GM19395 (cell line): ENCODE results near the gene CES5A.
"Not testable (repeated sequence)": the region's sequence is repeated elsewhere in the genome, so short reads cannot be mapped to it uniquely, and the experiment has no call there.

Experiments used
- ATAC-seq: cut with Tn5 transposase; IDR thresholded peaks from one replicate; pipeline ENCODE4 v1.9.1; 2021; ENCODE audit warnings: mild to moderate bottlenecking, moderate library complexity; ENCODE audit not compliant: unreplicated experiment

CES5A gene

DNA sequence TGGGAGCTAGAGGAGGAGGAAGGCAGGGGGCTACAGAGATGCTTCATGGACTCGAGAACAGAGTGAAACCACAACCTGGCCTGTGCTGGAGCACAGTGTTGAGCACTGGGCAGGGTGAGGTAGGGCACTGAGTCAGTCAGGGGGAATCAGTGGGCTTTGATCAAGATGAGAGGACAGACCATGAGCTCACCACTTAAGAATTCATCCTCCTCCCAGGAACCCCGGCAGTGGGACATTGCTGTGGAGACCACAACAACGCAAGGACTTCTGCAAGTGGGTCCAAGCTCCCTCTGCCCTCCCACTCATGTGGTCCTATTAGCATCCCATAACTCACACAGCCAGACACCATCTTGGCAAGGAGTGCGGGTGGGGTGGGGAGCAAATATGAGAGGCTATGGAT is 1.7 kb upstream of the CES5A start:
- ATAC-seq, result no peak

DNA sequence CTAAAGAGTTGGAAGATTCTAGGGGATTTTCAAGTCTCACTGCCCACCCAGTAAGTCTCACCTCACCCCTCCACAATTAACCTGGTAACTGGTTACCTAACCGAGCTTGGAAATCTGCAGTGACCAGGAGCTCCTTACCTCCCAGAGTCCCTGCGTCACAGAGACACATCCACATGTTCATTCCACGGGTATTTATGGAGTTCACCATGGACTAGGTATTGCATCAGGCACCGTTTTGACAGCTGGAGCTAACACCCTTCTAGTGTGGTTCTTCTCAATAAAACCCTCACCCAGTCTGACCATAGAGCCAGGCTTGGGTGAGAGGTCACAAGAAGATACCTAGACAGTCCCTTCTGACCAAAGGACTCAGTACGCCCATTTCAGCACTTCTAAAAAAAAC is 2.1 kb downstream of the CES5A start:
- no peak for ATAC-seq

DNA sequence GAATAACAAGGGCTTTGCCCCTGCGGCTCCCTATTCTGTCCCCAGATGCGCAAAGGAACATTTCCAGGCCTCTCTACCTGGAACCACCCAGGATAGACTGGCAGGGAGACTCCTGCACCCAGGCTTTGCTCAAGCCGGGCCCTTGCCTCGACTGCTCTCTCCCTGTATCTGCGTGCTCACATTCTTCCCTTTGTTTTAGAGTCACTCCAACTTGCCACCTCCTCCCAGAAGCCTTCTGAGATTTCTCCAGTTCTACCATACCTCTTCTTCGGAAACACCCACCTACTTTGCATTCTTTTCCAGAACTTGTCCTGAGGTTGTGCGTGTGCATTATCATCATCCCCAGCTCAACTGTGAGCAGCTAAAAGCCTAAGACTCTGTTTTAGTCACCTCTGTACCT is 3.0 kb downstream of the CES5A start:
- ATAC-seq, result no peak

DNA sequence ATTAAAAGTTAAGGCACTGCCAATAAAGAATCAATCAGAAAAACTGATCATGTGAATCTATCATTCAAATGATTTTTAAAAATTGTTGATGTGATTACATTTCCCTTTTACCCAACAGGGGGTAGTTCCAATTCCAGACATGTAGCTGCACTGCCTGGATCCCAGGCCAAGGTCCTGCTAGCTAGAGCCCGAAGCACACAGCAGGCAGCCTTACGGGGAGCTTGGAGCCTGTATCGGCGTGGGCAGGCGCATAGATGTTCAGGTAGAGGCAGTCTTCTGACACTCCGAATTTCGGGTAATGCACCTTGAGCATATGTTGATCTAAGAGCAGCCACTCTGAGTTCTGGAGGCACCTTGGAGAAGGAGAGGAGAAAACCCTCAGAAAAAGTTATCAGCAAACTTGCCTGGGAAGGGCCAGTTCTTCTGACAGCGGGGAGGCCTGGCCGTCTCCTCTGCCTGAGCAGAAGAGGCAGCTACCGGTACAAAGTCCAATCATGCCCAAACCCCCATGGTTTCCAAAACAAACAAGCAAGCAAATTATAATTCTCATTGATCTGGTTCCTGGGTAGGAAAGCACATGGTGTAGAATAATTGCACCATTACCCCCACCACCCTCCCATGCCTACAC is 3.6 kb downstream of the CES5A start:
- ATAC-seq, result no peak

DNA sequence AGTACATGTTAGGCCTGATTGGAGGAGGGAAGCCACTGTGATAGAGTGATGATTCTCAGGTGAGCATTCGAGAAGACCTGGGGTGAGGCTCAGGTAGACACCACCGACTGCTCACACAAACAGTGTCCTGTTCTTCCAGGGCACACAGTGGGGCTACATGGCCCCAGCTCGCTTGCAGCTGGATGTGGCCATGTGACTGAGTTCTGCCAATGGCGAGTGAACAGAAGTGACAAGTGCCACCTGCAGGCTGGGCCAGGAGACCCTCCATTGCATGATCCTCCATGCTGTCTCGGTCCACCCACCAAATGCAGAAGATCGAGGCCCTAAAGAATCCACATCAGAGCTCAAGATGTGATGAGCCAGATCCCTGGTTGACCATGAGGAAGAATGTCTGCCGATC is 6.2 kb downstream of the CES5A start:
- no peak for ATAC-seq

DNA sequence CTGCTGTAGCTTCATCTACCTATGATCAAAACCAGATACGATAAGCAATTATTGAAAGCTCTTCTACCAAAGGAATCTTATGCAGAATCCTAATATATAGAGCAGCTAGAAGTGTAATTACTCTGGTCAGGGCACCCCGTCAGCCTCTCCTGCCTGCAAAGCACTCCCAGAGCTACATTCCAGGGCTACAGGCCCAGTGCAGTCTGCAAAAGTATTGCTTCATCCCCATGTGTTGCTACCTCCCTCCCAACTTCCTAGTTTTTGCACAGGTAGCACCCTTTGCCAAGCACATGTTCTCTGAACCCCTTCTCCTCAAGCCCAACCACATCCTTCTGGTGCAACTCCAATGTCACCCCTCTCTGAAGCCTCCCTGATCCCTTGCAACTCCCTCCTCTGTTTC is 7.0 kb downstream of the CES5A start:
- ATAC-seq, result no peak

DNA sequence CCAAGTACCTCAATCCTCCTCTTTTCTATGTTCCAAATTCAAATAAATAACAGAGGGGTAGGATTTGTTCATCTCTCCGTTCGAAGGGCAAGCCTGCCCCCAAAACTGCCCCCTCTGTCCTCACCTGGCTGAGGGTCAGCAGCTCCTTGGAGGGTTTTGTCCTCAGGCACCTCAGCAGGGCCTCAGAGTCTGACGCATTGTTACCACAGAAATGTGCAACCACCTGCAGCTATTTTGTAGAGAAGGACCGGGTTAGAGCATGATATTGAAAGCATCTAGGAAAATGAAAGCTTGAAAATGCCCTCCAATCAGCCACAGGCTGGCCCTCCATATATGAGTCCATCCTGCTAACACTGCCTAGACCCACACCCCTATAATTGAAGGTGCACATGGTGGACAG is 13.9 kb downstream of the CES5A start:
- no peak for ATAC-seq

DNA sequence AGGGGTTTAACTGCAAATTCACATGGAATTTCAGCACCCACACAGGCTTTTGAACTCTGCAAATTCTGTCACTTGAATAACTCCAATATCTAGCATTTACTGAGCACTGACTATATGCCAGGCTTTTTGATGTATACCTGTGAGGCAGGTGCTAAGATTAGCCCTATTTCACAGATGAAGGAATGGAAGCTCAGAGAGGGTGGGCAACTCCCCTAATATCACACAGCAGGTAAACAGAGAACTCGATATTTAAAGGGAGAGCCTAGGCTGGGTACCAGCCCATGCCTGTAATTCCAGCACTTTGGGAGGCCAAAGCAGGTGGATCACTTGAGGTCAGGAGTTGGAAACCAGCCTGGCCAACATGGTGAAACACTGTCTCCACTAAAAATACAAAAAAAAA is 17.5 kb downstream of the CES5A start:
- ATAC-seq, result not testable (repeated sequence)

DNA sequence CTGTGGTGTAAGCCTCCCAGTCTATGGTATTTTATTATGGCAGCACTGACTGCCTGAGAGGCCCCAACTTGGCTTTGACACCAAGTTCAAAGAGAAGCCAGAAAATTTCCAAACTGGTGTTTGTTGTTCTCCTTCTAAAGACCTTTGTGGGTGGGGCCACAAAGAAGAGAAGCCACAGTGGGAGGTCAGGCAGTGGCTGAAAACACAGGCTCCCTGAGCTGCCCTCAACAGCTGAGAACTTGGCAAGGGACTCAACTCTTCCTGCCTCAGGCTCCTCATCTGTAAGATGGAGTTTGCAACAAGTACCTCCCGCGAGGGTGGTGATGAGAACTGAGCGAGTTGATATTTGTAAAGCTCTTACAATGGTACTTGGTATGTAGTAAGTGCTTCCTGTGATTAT is 18.2 kb downstream of the CES5A start:
- no peak for ATAC-seq

DNA sequence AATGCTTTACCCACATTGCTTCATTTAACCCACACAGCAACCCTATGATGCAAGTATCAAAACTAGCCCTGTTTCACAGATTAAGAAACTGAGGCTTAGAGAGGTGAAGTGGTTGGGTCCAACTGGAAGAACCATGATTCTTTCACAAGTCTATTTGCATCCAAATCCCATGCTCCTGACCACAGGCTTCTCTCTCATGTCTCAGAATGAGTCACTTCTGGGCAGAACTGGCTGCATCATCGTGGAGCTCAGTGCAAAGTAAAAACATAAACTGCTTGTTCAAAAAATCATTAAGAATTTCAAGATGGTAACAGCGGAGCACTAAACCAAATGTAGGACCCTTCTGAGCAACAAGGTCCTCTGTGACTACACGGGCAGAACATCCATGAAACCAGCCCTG is 22.1 kb downstream of the CES5A start:
- ATAC-seq, result no peak

DNA sequence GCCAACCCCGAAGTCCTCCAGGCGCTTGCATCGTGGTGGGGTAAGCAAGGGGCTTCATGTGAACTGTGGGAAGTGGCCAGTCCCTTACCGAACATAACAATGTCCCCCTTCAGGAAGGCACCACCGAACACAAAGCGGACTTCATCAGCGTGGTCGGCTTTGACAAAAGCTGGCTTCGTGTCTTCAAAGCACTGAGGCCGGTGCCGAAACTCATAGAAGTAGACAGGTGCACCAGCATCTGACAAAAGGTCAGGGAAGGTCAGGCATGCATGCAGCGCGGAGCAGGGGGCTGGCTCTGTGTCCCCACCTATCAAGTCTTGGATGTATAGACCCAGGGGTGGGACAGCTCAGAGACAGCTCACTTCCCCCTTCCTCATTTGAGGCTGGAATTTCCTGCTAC is 25.6 kb downstream of the CES5A start:
- ATAC-seq, result no peak

DNA sequence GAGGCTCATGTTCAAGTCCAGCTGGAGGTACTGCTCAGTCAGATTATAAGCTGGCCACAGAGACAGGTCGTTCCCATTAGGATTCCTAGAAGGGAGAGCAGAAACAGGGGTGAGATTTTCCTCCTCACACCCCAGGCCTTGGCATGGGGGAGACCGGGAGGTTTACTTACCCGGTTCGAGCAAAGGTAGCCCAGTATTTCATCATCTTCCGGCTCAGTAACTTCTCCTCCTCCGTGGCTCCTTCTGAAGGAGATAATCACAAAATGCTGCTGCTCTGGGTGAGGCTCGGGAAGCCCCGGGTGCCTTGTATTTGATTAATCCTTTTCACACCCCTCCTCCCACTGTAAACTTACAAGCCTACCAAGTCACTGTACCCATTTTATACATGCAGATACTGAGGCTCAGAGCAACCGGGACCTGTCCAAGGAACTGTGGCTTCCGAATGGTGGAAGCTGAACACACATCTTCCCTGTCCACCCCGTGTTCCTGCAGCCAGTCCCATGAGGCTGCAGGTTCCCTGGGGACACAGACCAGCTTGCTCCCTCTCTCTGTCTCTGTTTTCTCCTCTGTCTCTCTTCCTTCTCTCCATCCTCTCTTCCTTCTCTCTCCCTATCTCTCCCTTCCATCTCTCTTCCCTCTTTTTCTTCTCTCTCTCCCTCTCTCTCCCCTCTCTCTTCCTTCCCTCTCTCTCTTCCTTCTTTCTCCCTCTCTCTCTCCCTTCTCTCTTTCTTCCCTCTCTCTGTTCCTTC is 28.4 kb downstream of the CES5A start:
- ATAC-seq, result no peak

DNA sequence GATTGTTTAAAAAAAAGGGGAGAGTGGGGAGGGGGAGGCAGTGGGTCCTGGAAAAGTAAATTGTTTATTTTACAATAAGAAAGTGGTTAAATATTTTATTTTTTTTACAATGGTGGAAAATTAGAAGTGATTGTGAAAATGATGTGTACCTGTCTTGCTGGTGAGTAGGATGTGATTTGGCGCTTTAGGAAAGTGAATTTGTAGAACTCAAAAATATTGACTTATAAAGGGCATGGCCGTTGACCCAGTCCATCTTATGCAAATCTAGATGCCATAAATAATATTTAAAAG is 32.1 kb downstream of the CES5A start:
- no peak for ATAC-seq

DNA sequence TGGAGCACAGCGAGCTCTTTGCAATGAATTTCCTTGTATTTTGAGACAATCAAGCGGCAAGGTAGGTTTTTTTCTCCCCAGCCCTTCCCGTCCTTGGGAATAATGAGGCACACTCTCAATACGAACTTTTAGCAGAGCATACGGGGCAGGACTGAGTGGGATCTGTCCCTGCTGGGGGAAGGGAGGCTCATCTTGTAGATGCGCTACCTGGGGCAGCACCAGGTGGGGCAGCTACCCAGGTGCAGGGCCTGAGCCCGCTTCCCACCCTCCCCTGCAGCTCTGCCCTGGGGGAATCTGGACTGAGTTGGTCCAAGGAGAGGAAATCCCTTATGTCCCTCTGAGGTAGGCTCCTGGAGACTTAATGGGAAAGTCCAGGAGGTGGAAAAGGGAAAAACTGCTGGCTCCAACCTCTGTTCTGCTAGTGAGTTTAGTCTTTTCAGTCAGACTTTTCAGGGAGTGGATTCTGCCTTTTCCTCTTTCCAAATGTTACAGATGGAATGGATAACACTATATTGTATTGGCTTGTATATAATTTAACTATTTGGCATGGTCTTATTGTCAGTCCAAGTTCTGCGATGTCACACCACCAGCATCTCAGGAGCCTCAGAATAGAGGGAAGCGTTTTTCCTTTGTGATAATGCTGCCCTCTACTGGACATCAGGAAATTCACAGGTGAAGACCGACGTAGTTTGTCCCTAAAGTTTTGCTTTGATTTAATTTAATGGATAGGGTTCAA is 32.6 kb downstream of the CES5A start:
- no peak for ATAC-seq

DNA sequence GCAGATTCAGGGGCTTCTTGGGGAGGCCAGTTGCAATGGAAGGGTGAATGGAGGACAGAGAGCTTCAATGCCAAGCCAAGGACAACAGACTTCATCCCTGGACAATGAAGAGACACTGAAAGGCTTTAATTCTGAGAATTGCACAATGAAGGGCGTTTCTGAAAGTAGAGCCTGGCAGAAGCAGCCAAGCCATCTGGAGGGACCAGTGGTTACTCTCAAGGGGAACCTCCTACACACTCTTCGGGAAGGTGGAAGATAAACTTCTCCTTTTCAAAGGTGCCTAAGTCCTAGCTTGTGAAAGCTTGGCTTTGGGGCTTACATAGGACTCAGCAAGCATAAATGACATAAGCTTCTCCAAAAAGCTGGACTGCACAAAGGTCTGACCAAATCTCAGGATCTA is 36.1 kb downstream of the CES5A start:
- ATAC-seq, result no peak

DNA sequence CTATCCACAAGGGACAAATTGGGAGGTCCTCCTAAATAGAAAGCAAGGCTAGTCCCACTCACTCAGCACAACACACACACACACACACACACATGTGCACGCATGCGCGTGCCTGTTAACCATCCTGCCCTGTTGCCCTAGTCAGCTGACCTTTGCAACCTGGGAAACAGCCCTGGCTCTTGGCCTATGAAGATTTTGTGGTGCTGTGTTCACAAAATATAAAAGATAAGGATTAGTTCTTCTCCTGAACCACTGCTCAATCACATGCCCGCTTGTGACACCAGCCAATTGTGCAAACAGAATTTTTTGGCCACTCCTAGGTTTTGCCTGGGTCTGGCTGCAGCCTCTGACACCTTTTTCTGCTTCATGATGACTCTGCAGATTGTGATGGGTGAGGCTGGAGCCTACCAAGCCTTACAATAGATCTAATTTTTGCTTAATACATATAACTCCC is 39.0 kb downstream of the CES5A start:
- no peak for ATAC-seq

DNA sequence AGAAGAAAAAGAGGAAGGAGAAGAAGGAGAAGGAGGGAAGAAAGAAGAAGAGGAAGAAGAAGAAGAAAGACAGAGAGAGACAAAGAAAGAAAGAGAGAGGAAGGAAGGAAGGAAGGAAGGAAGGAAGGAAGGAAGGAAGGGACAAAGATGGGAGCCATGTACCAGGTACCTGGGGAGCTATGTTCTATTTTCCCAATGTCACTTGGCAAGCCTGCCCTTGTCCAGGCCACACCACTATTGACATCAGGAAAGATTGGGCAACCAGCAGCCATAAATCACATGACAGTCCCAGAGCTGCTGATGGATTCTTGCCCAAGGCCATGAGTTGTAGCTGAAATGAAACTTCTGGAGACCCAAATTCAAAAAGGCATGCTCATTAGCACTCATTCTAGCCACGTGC is 39.6 kb downstream of the CES5A start:
- no peak for ATAC-seq

DNA sequence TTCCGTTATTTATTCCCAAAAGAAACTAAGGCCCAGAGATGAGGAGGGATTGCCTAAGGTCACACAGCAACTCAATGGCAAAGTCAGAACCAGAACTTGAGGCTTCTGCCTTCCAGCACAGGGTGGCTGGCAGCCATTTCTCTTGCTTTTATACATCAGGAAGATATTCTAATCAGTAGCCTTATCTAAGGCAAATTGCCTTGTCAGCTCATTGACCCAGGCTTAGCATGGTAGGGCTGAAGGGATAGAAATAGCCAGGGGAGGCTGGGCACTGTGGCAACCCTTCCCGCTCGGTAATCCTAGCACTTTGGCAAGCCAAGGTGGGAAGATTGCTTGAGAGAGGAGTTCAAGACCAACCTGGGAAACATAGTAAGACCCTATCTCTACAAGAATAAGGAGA is 40.0 kb downstream of the CES5A start:
- not testable (repeated sequence) for ATAC-seq

DNA sequence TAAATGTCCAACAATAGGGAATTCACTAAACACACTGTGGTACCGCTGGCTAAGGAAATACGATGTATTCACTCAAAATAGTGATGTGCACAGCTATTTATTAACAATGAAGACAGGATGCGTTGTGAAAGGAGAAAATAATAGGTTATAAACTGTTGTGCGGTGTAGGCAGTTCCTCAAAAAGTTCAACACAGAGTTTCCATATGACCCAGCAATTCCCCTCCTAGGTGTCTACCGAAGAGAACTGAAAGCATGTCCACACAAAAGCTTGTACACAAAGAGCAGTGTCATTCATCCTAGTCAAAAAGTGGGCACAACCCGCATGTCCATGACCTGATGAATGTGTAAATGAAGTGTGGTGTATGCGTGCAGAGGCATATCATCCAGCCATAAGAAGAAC is 41.1 kb downstream of the CES5A start:
- ATAC-seq, result peak; percentile 63

DNA sequence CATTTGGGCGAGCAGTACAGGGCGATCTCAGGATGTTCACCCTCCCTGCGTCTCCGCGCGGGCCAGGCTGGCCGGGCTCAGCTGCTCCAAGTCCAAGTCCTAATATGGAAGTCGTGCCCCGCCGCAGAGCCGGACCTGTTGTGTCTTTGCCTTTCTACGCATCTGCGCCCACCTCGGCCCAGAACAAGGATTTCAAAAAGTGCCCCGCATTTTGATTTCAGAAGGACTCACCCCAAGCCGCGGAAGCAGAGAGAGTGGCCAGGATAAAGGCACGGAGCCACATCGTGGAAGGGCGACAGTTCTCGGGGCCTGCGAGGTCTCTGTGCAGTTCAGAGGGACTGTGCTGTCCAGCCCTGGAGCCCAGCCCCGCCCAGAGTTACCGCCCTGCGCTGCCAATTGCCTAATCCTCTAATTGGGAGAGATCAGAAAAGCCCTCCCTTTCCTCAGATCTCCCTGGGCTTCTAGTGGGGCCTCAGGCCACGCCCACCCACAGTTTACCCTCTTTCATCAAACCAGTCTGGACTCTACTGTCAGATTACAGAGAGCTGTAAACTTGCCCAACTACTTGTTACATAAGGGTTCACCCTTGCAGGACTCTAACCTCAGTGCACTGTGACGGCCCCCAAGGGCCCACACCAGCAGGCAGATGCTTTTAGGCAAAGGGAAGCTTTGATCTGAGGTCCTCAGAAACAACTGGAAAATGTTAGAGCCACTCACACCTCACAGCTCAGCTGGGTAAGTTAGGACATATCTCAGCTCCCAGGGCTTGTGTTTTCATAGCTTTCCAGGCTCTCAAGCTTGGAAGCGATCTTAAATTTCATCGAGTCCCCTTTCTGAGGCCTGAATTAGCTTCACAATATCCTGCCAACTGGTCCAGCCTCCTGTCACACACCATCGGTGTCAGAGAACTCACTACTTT is 42.1 kb downstream of the CES5A start, which contains the start of gene CES1:
TSS of gene CES1 (minus strand) at position 324 of the 919 bp plus-strand sequence. CDS start at position 283, 41 bp downstream.
- ATAC-seq, result no peak

DNA sequence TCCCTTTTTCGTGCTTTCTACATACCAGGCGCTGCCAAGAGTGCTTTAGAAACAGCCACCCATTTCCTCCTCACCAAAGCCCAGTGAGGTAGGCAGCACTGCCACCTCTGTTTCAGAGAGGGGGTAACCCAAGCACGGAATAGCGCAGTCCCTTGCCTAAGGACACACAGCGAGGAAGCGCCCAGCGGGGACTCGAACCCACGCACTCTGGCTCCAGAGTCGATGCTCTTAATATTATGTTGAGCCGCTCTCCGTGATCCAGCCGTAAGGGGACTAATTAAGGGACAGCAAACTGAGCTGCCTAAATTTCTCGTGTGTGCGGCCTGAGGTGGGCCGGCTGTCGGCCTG is 42.8 kb downstream of the CES5A start:
- no peak for ATAC-seq
